Spleen (tissue), 11 donors: ENCODE measurements around the gene SELENOW. TPM values are rescaled to one million over a fixed set of nuclear protein-coding genes. Genes with fewer than 3 reads are reported as not detected.

Experiments
- DNase-seq: peaks from one replicate; pipeline ENCODE4 v3.0.0-alpha.2; 2020
- H3K27ac ChIP-seq, 8 donors: fragments of 200-600 bp; sonication (generic) in 7 of 8; 1 replicate in 4 of 8; 2 replicates in 4 of 8; pipeline versions ENCODE4 v1.5.0 to v1.8.0; 2016 to 2021; ENCODE audit warnings: inconsistent platforms in 4 of 8, mild to moderate bottlenecking in 4 of 8, moderate library complexity in 1 of 8
- H3K27me3 ChIP-seq, 7 donors: fragments of 200-600 bp; sonication (generic) in 6 of 7; replicated peaks in 1 of 7; 1 replicate in 4 of 7; 2 replicates in 3 of 7; pipeline versions ENCODE4 v1.5.0 to v1.8.0; 2016 to 2021; ENCODE audit warnings: inconsistent platforms in 3 of 7, mild to moderate bottlenecking in 1 of 7
- H3K36me3 ChIP-seq, 6 donors: fragments of 200-600 bp; sonication (generic) in 5 of 6; 1 replicate in 4 of 6; 2 replicates in 2 of 6; pipeline versions ENCODE4 v1.5.0 to v1.8.0; 2016 to 2021; ENCODE audit warnings: inconsistent platforms in 2 of 6
- H3K4me1 ChIP-seq, 6 donors: fragments of 200-600 bp; sonication (generic) in 5 of 6; 1 replicate in 3 of 6; 2 replicates in 3 of 6; pipeline versions ENCODE4 v1.5.0 to v1.8.0; 2016 to 2021; ENCODE audit warnings: inconsistent platforms in 3 of 6
- H3K4me3 ChIP-seq, 8 donors: fragments of 200-600 bp; sonication (generic) in 7 of 8; 1 replicate in 4 of 8; 2 replicates in 4 of 8; pipeline versions ENCODE4 v1.5.0 to v1.8.0; 2016 to 2021; ENCODE audit warnings: inconsistent platforms in 4 of 8, mild to moderate bottlenecking in 4 of 8, moderate library complexity in 2 of 8
- H3K9me3 ChIP-seq, 8 donors: fragments of 200-600 bp; sonication (generic) in 7 of 8; 1 replicate in 4 of 8; 2 replicates in 4 of 8; pipeline versions ENCODE4 v1.5.0 to v1.8.0; 2016 to 2021; ENCODE audit warnings: inconsistent platforms in 4 of 8
- POLR2A ChIP-seq, 3 donors: fragments of 450-650 bp; IDR thresholded peaks; one replicate each; pipeline ENCODE4 v1.5.1; 2017; ENCODE audit warnings: antibody characterized with exemption in 3 of 3, mild to moderate bottlenecking in 1 of 3
- POLR2AphosphoS5 ChIP-seq, 3 donors: sonication (generic); formaldehyde crosslinking; IDR thresholded peaks; one replicate each; pipeline ENCODE4 v1.5.1; 2017; ENCODE audit warnings: antibody characterized with exemption in 3 of 3
- WGBS, 5 donors: extraction: QIAGEN DNeasy Blood & Tissue Kit in 3 of 5; methylation state at CpG; one replicate each; pipeline versions ENCODE4 v1.1.5 to v1.1.7; 2013 to 2018; 5-methylcytosine and 5-hydroxymethylcytosine counted together
- intact Hi-C: fragments of 100-400 bp; cut with DNase I; formaldehyde crosslinking; loops from one replicate; pipeline ENCODE4 v1.15.0; 2023; ENCODE audit warnings: low total_unique reads
- polyA plus RNA-seq, 3 donors: library from polyadenylated mRNA; stranded (reverse); fragments of 200-250 nt; gene quantifications; one replicate each; pipeline ENCODE4 v1.2.1, GENCODE V29; 2013
- total RNA-seq, 7 donors: library from RNA; depleted of rRNA in 3 of 7; stranded (reverse); fragments of >200 nt in 3 of 7; fragmentation: NEBNext Ultra II Directional in 4 of 7; extraction: Animal tissue kit (Norgen Biotek cat#: 25700) in 4 of 7; gene quantifications; one replicate each; pipeline versions ENCODE4 v1.1.0 to v1.2.1, GENCODE V29; 2016 to 2021
- TF ChIP-seq, protein P1 (sequence below), 11 experiments: fragments of 200-600 bp in 7 of 11; fragments of 450-650 bp in 4 of 11; sonication (generic) in 4 of 11; IDR thresholded peaks in 8 of 11; conservative IDR thresholded peaks in 3 of 11; 1 replicate in 7 of 11; 2 replicates in 4 of 11; pipeline versions ENCODE4 v1.4.0 to v1.8.0; 2016 to 2021; ENCODE audit warnings: antibody characterized with exemption in 11 of 11, inconsistent platforms in 4 of 11, mild to moderate bottlenecking in 1 of 11
- donor health status: healthy with polysubstance abuse.
- donor health status: DM: no; HTN: no; CAD: no; lungs with moderate emphysema.
- donor health status: DM: no; HTN: no; CAD: no.
- donor health status: Bipolar disorder and iron deficiency.
- donor health status: healthy.
- donor health status: DM: no; HTN: no; CAD: no.
- donor health status: DM: yes; HTN: yes; CAD: no.

Gene SELENOW
- total and polyA plus RNA-seq, 10 donors = 137 to 592 (median 302) TPM

DNA sequence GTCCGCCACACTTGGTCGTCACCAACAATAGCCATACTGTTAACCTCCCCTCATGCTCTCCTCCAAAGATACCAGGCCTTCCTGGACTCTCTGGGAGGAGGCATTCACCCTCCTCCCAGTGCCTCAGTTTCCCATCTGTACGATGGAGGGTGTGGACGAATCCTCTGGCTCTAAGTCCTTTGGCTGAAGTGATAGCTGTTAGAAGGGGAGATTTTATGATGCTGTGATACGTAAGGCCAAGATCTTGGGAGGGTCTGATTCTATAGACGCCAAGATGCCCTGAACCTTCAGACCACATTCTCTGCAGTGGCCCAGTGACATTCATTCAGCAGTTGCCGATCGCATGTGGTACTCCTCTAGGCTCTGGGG, 48.0 kb upstream of the SELENOW start:
- WGBS, 5 donors = 79 to 86% (median 84%) methylated on average over 8 of the region's 8 CpGs
- no peaks in the 10 kb centered on the region for H3K9me3 ChIP-seq
- peaks cover 0 to 49% (median 25%) of the 10 kb centered on the region in 6 donors for H3K4me1 ChIP-seq
- peak overlapping the region in 1 of 8 donors; percentile 45 for H3K4me3 ChIP-seq
- H3K27ac ChIP-seq = peak overlapping the region in 5 of 8 donors; percentile 71 to 81 (median 77)
- intact Hi-C loops = no loop called here
- H3K36me3 ChIP-seq = peaks cover 0 to 30% (median 3%) of the 10 kb centered on the region in 6 donors
- peaks cover 0 to 29% (median 16%) of the 10 kb centered on the region in 7 donors for H3K27me3 ChIP-seq
- TF ChIP-seq POLR2AphosphoS5 (IDR thresholded peaks at IDR 0.05) (no peak), POLR2A (IDR thresholded peaks at IDR 0.05) (no peak)
- TF ChIP-seq, protein P1, sequence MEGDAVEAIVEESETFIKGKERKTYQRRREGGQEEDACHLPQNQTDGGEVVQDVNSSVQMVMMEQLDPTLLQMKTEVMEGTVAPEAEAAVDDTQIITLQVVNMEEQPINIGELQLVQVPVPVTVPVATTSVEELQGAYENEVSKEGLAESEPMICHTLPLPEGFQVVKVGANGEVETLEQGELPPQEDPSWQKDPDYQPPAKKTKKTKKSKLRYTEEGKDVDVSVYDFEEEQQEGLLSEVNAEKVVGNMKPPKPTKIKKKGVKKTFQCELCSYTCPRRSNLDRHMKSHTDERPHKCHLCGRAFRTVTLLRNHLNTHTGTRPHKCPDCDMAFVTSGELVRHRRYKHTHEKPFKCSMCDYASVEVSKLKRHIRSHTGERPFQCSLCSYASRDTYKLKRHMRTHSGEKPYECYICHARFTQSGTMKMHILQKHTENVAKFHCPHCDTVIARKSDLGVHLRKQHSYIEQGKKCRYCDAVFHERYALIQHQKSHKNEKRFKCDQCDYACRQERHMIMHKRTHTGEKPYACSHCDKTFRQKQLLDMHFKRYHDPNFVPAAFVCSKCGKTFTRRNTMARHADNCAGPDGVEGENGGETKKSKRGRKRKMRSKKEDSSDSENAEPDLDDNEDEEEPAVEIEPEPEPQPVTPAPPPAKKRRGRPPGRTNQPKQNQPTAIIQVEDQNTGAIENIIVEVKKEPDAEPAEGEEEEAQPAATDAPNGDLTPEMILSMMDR (IDR thresholded peaks at IDR 0.05 in 8 of 11, conservative IDR thresholded peaks at IDR 0.05 in 3 of 11) = no peak
- DNase-seq = no peak

DNA sequence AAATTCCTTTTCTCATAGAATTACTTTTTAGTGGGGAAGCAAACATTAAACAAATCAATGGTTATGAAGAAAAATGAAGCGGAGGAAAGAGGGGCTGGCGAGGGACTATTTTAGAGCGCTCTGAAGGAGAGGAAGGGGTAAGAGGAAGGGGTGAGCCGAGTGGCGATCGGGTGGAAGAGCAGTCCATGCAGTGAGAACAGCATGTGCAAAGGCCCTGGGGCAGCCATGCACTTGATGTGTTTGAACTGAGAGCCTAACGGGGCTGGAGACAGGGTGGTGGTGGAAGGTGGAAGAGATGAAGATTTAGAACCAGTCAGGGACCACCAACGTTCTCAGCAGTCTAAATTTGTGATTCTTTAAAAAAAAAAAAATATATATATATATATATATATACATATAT, 47.6 kb upstream of the SELENOW start:
- H3K9me3 ChIP-seq = no peaks in the 10 kb centered on the region
- 88 to 92% (median 90%) methylated on average over 8 of the region's 8 CpGs for WGBS, 5 donors
- H3K27ac ChIP-seq = peak overlapping the region in 4 of 8 donors; percentile 71 to 81 (median 76)
- intact Hi-C loops = no loop called here
- H3K4me1 ChIP-seq = peaks cover 0 to 45% (median 25%) of the 10 kb centered on the region in 6 donors
- H3K27me3 ChIP-seq = peaks cover 0 to 29% (median 16%) of the 10 kb centered on the region in 7 donors
- DNase-seq = peak; percentile 36
- peaks cover 0 to 29% (median 1%) of the 10 kb centered on the region in 6 donors for H3K36me3 ChIP-seq
- no peak for TF ChIP-seq POLR2AphosphoS5 (IDR thresholded peaks at IDR 0.05)
- TF ChIP-seq POLR2A (IDR thresholded peaks at IDR 0.05) = no peak
- TF ChIP-seq, protein P1 (IDR thresholded peaks at IDR 0.05 in 8 of 11, conservative IDR thresholded peaks at IDR 0.05 in 3 of 11) = no peak
- H3K4me3 ChIP-seq = no peak overlapping the region

DNA sequence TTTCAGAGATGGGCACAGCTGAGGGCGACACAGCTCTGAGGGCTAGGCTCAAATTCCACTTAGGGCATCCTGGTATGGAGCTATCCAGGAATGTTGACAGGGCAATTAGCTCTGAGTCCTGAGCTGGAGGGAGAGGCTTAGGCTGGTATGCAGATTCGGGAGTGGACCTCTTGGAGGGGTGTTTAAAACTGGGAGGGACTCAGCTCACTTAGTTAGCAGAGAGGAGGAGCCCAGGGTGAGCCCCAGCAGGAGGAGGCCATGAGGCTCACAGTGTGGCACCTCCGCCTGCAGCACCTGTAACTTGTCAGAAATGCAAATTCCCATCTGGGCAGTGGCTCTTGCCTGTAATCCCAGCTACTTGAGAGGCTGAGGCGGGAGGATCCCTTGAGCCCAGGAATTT, 43.4 kb upstream of the SELENOW start:
- Histone ChIP-seq H3K4me1 (peaks cover 0 to 8% (median 5%) of the 10 kb centered on the region in 6 donors), H3K27me3 (peaks cover 0 to 13% (median 3%) of the 10 kb centered on the region in 7 donors), H3K36me3 (peaks cover 0 to 48% (median 0%) of the 10 kb centered on the region in 6 donors), H3K27ac (no peak overlapping the region), H3K9me3 (no peaks in the 10 kb centered on the region), H3K4me3 (no peak overlapping the region)
- no peak for DNase-seq
- 73 to 93% (median 84%) methylated on average over 4 of the region's 4 CpGs for WGBS, 5 donors
- intact Hi-C loops = no loop called here
- TF ChIP-seq POLR2A (IDR thresholded peaks at IDR 0.05) = no peak
- TF ChIP-seq, protein P1 (IDR thresholded peaks at IDR 0.05 in 8 of 11, conservative IDR thresholded peaks at IDR 0.05 in 3 of 11) = no peak
- TF ChIP-seq POLR2AphosphoS5 (IDR thresholded peaks at IDR 0.05) = no peak

DNA sequence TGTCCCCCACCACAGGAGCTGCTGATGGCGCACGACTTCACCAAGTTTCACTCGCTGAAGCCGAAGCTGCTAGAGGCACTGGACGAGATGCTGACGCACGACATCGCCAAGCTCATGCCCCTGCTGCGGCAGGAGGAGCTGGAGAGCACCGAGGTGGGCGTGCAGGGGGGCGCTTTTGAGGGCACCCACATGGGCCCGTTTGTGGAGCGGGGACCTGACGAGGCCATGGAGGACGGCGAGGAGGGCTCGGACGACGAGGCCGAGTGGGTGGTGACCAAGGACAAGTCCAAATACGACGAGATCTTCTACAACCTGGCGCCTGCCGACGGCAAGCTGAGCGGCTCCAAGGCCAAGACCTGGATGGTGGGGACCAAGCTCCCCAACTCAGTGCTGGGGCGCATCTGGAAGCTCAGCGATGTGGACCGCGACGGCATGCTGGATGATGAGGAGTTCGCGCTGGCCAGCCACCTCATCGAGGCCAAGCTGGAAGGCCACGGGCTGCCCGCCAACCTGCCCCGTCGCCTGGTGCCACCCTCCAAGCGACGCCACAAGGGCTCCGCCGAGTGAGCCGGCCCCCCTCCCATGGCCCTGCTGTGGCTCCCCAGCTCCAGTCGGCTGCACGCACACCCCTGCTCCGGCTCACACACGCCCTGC, 37.5 kb upstream of the SELENOW start:
- H3K27me3 ChIP-seq = no peaks in the 10 kb centered on the region
- DNase-seq = peak; percentile 76
- H3K9me3 ChIP-seq = no peaks in the 10 kb centered on the region
- 86 to 93% (median 90%) methylated on average over 35 to 48 of the region's 48 CpGs for WGBS, 5 donors
- no peak overlapping the region for H3K4me3 ChIP-seq
- peaks cover 0 to 53% (median 5%) of the 10 kb centered on the region in 6 donors for H3K36me3 ChIP-seq
- H3K27ac ChIP-seq = peak overlapping the region in 3 of 8 donors; percentile 85 to 97 (median 89)
- TF ChIP-seq POLR2AphosphoS5 (IDR thresholded peaks at IDR 0.05) = peak in 2 of 3 donors; percentile 29 to 53
- no peak for TF ChIP-seq POLR2A (IDR thresholded peaks at IDR 0.05)
- intact Hi-C loops = no loop called here
- H3K4me1 ChIP-seq = peaks cover 9 to 38% (median 31%) of the 10 kb centered on the region in 6 donors
